ENCODE measurements around the gene CNPY2. TPM values are rescaled to one million over a fixed set of nuclear protein-coding genes. Genes with fewer than 3 reads are reported as not detected.
"Not testable (repeated sequence)": the region's sequence is repeated elsewhere in the genome, so short reads cannot be mapped to it uniquely, and the experiment has no call there.

CNPY2 gene
- total RNA-seq, 4 donors from 2014 or later, result 37.2 to 66.6 (median 55.3) TPM

GRCh38 chr12:56326533-56326932, 10.7 kb upstream of the CNPY2 start:
- Histone ChIP-seq H3K4me3 (no peak overlapping the region), H3K36me3 (peaks cover 12 to 72% (median 35%) of the 10 kb centered on the region in 3 donors), H3K9me3 (no peaks in the 10 kb centered on the region), H3K4me1 (no peaks in the 10 kb centered on the region), H3K27ac (no peak overlapping the region), H3K27me3 (no peaks in the 10 kb centered on the region)
- DNase-seq, result no peak
- WGBS, 2 donors, result 82 to 97% methylated on average over 4 to 6 of the region's 6 CpGs
- no peak for TF ChIP-seq POLR2A (IDR thresholded peaks at IDR 0.05)
- no peak for TF ChIP-seq CTCF (IDR thresholded peaks at IDR 0.05)
- intact Hi-C loops (cut with DNase I), result loop anchor here (10.0 kb wide), 1 partner anchor 128 kb away; the partner anchor contains the start of gene MIP

GRCh38 chr12:56326126-56326525, 10.3 kb upstream of the CNPY2 start:
- WGBS, 2 donors, result 93 to 95% methylated on average over 6 to 8 of the region's 8 CpGs
- H3K9me3 ChIP-seq, result no peaks in the 10 kb centered on the region
- no peak overlapping the region for H3K4me3 ChIP-seq
- peaks cover 12 to 76% (median 35%) of the 10 kb centered on the region in 3 donors for H3K36me3 ChIP-seq
- no peak overlapping the region for H3K27ac ChIP-seq
- intact Hi-C loops (cut with DNase I), result loop anchor here (10.0 kb wide), 1 partner anchor 129 kb away; the partner anchor contains the start of gene MIP
- TF ChIP-seq CTCF (IDR thresholded peaks at IDR 0.05) (no peak), POLR2A (IDR thresholded peaks at IDR 0.05) (no peak)
- H3K4me1 ChIP-seq, result no peaks in the 10 kb centered on the region
- no peak for DNase-seq
- no peaks in the 10 kb centered on the region for H3K27me3 ChIP-seq

DNA sequence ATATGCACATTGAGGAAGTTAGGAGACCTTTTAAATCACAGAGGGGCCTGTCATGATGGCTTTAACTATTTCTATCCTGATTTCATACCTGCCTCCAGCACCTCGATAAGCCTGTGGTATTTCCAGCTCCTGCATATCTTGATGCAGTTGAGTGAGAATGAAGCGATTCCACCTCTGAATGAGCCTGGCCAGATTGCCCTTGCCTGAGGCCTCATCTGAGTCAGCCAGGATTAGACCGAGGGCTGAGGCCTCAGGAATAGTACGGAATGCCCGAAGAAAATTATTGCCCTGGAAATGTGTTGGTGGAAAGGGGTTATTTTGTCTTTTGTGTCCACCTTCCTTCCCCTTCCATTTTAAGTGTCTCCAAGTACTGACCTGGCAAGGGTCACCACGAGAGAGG, 8.4 kb upstream of the CNPY2 start:
- H3K27me3 ChIP-seq, result no peaks in the 10 kb centered on the region
- no peak for DNase-seq
- H3K9me3 ChIP-seq, result no peaks in the 10 kb centered on the region
- no peak overlapping the region for H3K27ac ChIP-seq
- no peaks in the 10 kb centered on the region for H3K4me1 ChIP-seq
- H3K4me3 ChIP-seq, result no peak overlapping the region
- 81 to 91% methylated on average over 4 to 6 of the region's 6 CpGs for WGBS, 2 donors
- peaks cover 12 to 95% (median 35%) of the 10 kb centered on the region in 3 donors for H3K36me3 ChIP-seq
- intact Hi-C loops (cut with DNase I), result loop anchor here (10.0 kb wide), 1 partner anchor 131 kb away; the partner anchor contains the start of gene MIP
- TF ChIP-seq CTCF (IDR thresholded peaks at IDR 0.05) (no peak), POLR2A (IDR thresholded peaks at IDR 0.05) (no peak)

DNA sequence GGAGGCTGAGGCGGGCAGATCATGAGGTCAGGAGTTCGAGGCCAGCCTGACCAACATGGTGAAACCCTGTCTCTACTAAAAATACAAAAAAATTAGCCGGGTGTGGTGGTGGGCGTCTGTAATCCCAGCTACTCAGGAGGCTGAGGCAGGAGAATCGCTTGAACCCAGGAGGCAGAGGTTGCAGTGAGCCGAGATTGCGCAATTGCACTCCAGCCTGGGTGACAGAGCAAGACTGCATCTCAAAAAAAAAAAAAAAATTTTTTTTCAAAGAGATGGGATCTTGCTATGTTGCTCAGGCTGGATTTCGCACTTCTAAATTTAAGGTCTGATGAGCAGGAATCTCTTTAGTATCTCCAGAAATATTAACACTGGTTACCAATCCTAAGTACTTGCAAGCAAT, 5.8 kb upstream of the CNPY2 start:
- 85 to 86% methylated on average over 7 to 8 of the region's 8 CpGs for WGBS, 2 donors
- intact Hi-C loops (cut with DNase I), result loop anchor here (10.0 kb wide), 1 partner anchor 133 kb away; the partner anchor contains the start of gene MIP

DNA sequence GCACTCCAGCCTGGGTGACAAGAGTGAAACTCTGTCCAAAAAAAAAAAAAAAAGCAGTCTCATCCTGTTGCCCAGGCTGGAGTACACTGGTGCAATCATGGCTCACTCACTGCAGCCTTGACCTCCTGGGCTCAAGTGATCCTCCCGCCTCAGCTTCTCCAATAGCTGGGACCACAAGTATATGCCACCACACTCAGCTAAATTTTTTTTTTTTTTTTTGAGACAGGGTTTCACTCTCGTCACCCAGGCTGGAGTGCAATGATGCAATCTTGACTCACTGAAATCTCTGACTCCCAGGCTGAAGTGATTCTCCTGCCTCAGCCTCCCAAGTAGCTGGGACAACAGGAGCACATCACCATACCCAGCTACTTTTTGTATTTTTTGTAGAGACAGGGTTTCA, 5.2 kb upstream of the CNPY2 start:
- DNase-seq, result no peak
- Histone ChIP-seq H3K4me1 (peaks cover 5 to 9% (median 6%) of the 10 kb centered on the region in 3 donors), H3K27me3 (no peaks in the 10 kb centered on the region), H3K36me3 (peaks cover under 1 to 85% (median 24%) of the 10 kb centered on the region in 3 donors), H3K9me3 (no peaks in the 10 kb centered on the region), H3K4me3 (no peak overlapping the region), H3K27ac (no peak overlapping the region)
- intact Hi-C loops (cut with DNase I), result loop anchor here (10.0 kb wide), 1 partner anchor 134 kb away; the partner anchor contains the start of gene MIP
- TF ChIP-seq POLR2A (IDR thresholded peaks at IDR 0.05) (no peak), CTCF (IDR thresholded peaks at IDR 0.05) (no peak)
- WGBS, 2 donors, result 90 to 100% methylated on average over 1 to 2 of the region's 2 CpGs

More for the DNA sequence above, 5.8 kb upstream of the CNPY2 start:
- H3K4me1 ChIP-seq, H3K27me3 ChIP-seq, H3K9me3 ChIP-seq, DNase-seq, H3K27ac ChIP-seq, H3K4me3 ChIP-seq: not testable (repeated sequence)
- peaks cover 6 to 91% (median 29%) of the 10 kb centered on the region in 3 donors for H3K36me3 ChIP-seq

All from esophagus squamous epithelium (tissue), 5 donors.